ENCODE measurements around the gene OR52E2. TPM values are rescaled to one million over a fixed set of nuclear protein-coding genes. Genes with fewer than 3 reads are reported as not detected.

Gene OR52E2
- total and polyA plus RNA-seq, 2 donors (not counting 3 experiments of a cell fraction or from before 2014, with no cell fraction given): not detected

GRCh38 chr11:5021996-5022395 is 37.4 kb downstream of the OR52E2 start:
- dilution Hi-C loops (cut with MboI; ENCODE audit: extremely low pct_ligation_motif_present, low sequenced_read_pairs): no loop called here
- no TSS peak for BruUV-seq (replicated peaks)

More at GRCh38 chr11:5021996-5022395, 37.4 kb downstream of the OR52E2 start:
- FAIRE-seq (no peak), DNase-seq (ENCODE audit: low read depth, low spot score) (no peak)
- Histone ChIP-seq H3K4me3 (replicated peaks in 1 of 3; ENCODE audit: insufficient read depth in 1 of 3, low read depth in 1 of 3, low read length in 3 of 3) (no peak overlapping the region), H3K27me3 (ENCODE audit: control insufficient read depth in 2 of 2, insufficient read depth in 2 of 2, low read length in 2 of 2) (no peaks in the 10 kb centered on the region), H3K36me3 (ENCODE audit: control insufficient read depth in 2 of 2, extremely low read depth in 1 of 2, insufficient read depth in 2 of 2, low read length in 2 of 2) (no peaks in the 10 kb centered on the region), H4K20me1 (replicated peaks; ENCODE audit: control insufficient read depth, extremely low read depth, insufficient read depth, low read length) (no peaks in the 10 kb centered on the region), H3K9ac (replicated peaks; ENCODE audit: extremely low read depth, insufficient read depth, low read length) (no peak overlapping the region), H3K4me2 (ENCODE audit: insufficient read depth, low read length) (no peak overlapping the region), H3K9me1 (replicated peaks; ENCODE audit: control insufficient read depth, extremely low read depth, insufficient read depth, low read length) (no peaks in the 10 kb centered on the region), H3K27ac (ENCODE audit: insufficient read depth, low read depth, low read length) (no peak overlapping the region), H3K4me1 (ENCODE audit: control insufficient read depth, extremely low read depth, insufficient read depth, low read length) (no peaks in the 10 kb centered on the region), H3K79me2 (ENCODE audit: control insufficient read depth, insufficient read depth, low read length) (no peaks in the 10 kb centered on the region), H3K9me3 (replicated peaks; ENCODE audit: control insufficient read depth, insufficient read depth, low read length) (no peaks in the 10 kb centered on the region), H2AFZ (ENCODE audit: low read depth, low read length) (no peak overlapping the region)
- ChIA-PET CTCF (no interaction called here), POLR2A (no interaction called here)
- intact Hi-C loops (cut with micrococcal nuclease): no loop called here
- no peak for TF ChIP-seq EZH2 (IDR thresholded peaks at IDR 0.05; ENCODE audit: borderline replicate concordance, low read depth, low read length, severe bottlenecking)
- no peak for TF ChIP-seq FOS (IDR thresholded peaks at IDR 0.05; ENCODE audit: borderline replicate concordance, insufficient read depth, low read length)
- TF ChIP-seq MAX (IDR thresholded peaks at IDR 0.05; ENCODE audit: insufficient read depth, insufficient read length): no peak
- TF ChIP-seq JUN (IDR thresholded peaks at IDR 0.05; ENCODE audit: borderline replicate concordance, insufficient read depth, insufficient read length, low read depth): no peak
- no peak for TF ChIP-seq GATA2 (IDR thresholded peaks at IDR 0.05; ENCODE audit: insufficient read depth, insufficient read length, low read depth, low read length)
- no peak for TF ChIP-seq CTCF (IDR thresholded peaks at IDR 0.05; ENCODE audit: extremely low read depth in 1 of 2, insufficient read depth in 1 of 2, low read depth in 1 of 2, low read length in 2 of 2)
- no peak for TF ChIP-seq POLR2A (IDR thresholded peaks at IDR 0.05; ENCODE audit: low read depth, low read length)
- TF ChIP-seq POLR2AphosphoS5 (IDR thresholded peaks at IDR 0.05; ENCODE audit: insufficient read depth, low read depth, low read length): no peak
- no peak for TF ChIP-seq MYC (IDR thresholded peaks at IDR 0.05; ENCODE audit: low read depth, low read length)
